SK-N-SH treated with all-trans-retinoic acid at 6 μM for 48 hours (cell line): ENCODE results near the gene GLI3.

Source experiments
- ATAC-seq: fragments of 200-7000 bp; cut with Tn5 transposase; 3 replicates; pipeline ENCODE4 v1.9.1; 2020; ENCODE audit warnings: mild to moderate bottlenecking, moderate library complexity
- ARNTL ChIP-seq: fragments of 450-650 bp; formaldehyde crosslinking; IDR thresholded peaks from 2 replicates; pipeline ENCODE4 v1.5.0; 2020; ENCODE audit warnings: low read depth, mild to moderate bottlenecking, moderate library complexity, borderline replicate concordance
- CREB5 ChIP-seq: fragments of 250-450 bp; sonication (Bioruptor Pico); IDR thresholded peaks from 2 replicates; pipeline ENCODE4 v1.5.1; 2020; ENCODE audit warnings: low read depth, mild to moderate bottlenecking, moderate library complexity
- CSDC2 ChIP-seq: fragments of 250-450 bp; sonication (Bioruptor Pico); IDR thresholded peaks from 2 replicates; pipeline ENCODE4 v1.5.0; 2020; ENCODE audit warnings: mild to moderate bottlenecking, moderate library complexity
- CSRNP3 ChIP-seq: fragments of 250-450 bp; sonication (Bioruptor Pico); IDR thresholded peaks from 2 replicates; pipeline ENCODE4 v1.5.1; 2021; ENCODE audit warnings: mild to moderate bottlenecking, moderate library complexity
- ESRRG ChIP-seq: fragments of 250-450 bp; sonication (Bioruptor Pico); IDR thresholded peaks from 2 replicates; pipeline ENCODE4 v1.6.1; 2021; ENCODE audit warnings: mild to moderate bottlenecking
- GLIS3 ChIP-seq: fragments of 250-450 bp; sonication (Bioruptor Pico); IDR thresholded peaks from 2 replicates; pipeline ENCODE4 v1.5.0; 2020; ENCODE audit warnings: mild to moderate bottlenecking, moderate library complexity
- ISL1 ChIP-seq: fragments of 250-450 bp; sonication (Bioruptor Pico); IDR thresholded peaks from 2 replicates; pipeline ENCODE4 v2.1.2; 2022; ENCODE audit warnings: mild to moderate bottlenecking, moderate library complexity
- OSR1 ChIP-seq: fragments of 250-450 bp; sonication (Bioruptor Pico); IDR thresholded peaks from 2 replicates; pipeline ENCODE4 v1.8.0; 2022; ENCODE audit warnings: moderate library complexity, mild to moderate bottlenecking, inconsistent platforms
- PATZ1 ChIP-seq: fragments of 250-450 bp; sonication (Bioruptor Pico); IDR thresholded peaks from 2 replicates; pipeline ENCODE4 v1.8.0; 2020; ENCODE audit warnings: mild to moderate bottlenecking, moderate library complexity, borderline replicate concordance
- POU6F1 ChIP-seq: fragments of 250-450 bp; sonication (Bioruptor Pico); IDR thresholded peaks from 2 replicates; pipeline ENCODE4 v1.8.0; 2021; ENCODE audit warnings: low read depth, mild to moderate bottlenecking, moderate library complexity, borderline replicate concordance
- PPARA ChIP-seq: fragments of 250-450 bp; sonication (Bioruptor Pico); IDR thresholded peaks from 2 replicates; pipeline ENCODE4 v1.5.0; 2020; ENCODE audit warnings: mild to moderate bottlenecking, borderline replicate concordance
- RARB ChIP-seq: fragments of 250-450 bp; sonication (Bioruptor Pico); IDR thresholded peaks from 2 replicates; pipeline ENCODE4 v1.8.0; 2021; ENCODE audit warnings: mild to moderate bottlenecking, moderate library complexity
- SNAI2 ChIP-seq: fragments of 250-450 bp; sonication (Bioruptor Pico); IDR thresholded peaks from 2 replicates; pipeline ENCODE4 v1.5.0; 2020; ENCODE audit warnings: mild to moderate bottlenecking, moderate library complexity
- TOX ChIP-seq: fragments of 250-450 bp; sonication (Bioruptor Pico); IDR thresholded peaks from 2 replicates; pipeline ENCODE4 v1.8.0; 2021; ENCODE audit warnings: mild to moderate bottlenecking, moderate library complexity, borderline replicate concordance
- ZC3H10 ChIP-seq: fragments of 250-450 bp; sonication (Bioruptor Pico); IDR thresholded peaks from 2 replicates; pipeline ENCODE4 v1.5.1; 2021; ENCODE audit warnings: mild to moderate bottlenecking, moderate library complexity
- ZFP3 ChIP-seq: fragments of 250-450 bp; sonication (Bioruptor Pico); IDR thresholded peaks from 2 replicates; pipeline ENCODE4 v1.5.0; 2020; ENCODE audit warnings: mild to moderate bottlenecking, moderate library complexity
- ZFP30 ChIP-seq: fragments of 450-650 bp; formaldehyde crosslinking; IDR thresholded peaks from 2 replicates; pipeline ENCODE4 v1.5.0; 2022; ENCODE audit warnings: mild to moderate bottlenecking, moderate library complexity
- ZNF565 ChIP-seq: fragments of 450-650 bp; formaldehyde crosslinking; conservative IDR thresholded peaks from 2 replicates; pipeline ENCODE4 v1.5.0; 2020; ENCODE audit warnings: low read depth, mild to moderate bottlenecking, moderate library complexity
- ZNF70 ChIP-seq: fragments of 450-650 bp; formaldehyde crosslinking; IDR thresholded peaks from 2 replicates; pipeline ENCODE4 v1.5.0; 2020; ENCODE audit warnings: mild to moderate bottlenecking, moderate library complexity
- ZNF8 ChIP-seq: fragments of 450-650 bp; formaldehyde crosslinking; IDR thresholded peaks from 2 replicates; pipeline ENCODE4 v1.5.0; 2020; ENCODE audit warnings: mild to moderate bottlenecking, moderate library complexity

GLI3 gene

GRCh38 chr7:42075418-42075817 is 161.6 kb downstream of the GLI3 start:
- ATAC-seq, result no peak

GRCh38 chr7:42074076-42074475 is 162.9 kb downstream of the GLI3 start:
- ATAC-seq, result no peak
- TF ChIP-seq SNAI2 (no peak), ZC3H10 (no peak), ARNTL (CRISPR knock-in tag) (no peak), ESRRG (no peak), TOX (CRISPR knock-in tag) (no peak), CSRNP3 (CRISPR knock-in tag) (no peak), OSR1 (no peak)

More at GRCh38 chr7:42075418-42075817, 161.6 kb downstream of the GLI3 start:
- no peak for TF ChIP-seq ARNTL (CRISPR knock-in tag)
- TF ChIP-seq PPARA (CRISPR knock-in tag), result no peak
- no peak for TF ChIP-seq POU6F1 (CRISPR knock-in tag)
- no peak for TF ChIP-seq ZNF70 (CRISPR knock-in tag)
- no peak for TF ChIP-seq TOX (CRISPR knock-in tag)
- TF ChIP-seq ZC3H10, result no peak
- TF ChIP-seq ESRRG, result no peak
- no peak for TF ChIP-seq ZNF565 (CRISPR knock-in tag)
- no peak for TF ChIP-seq ZNF8 (CRISPR knock-in tag)
- no peak for TF ChIP-seq OSR1
- no peak for TF ChIP-seq CSDC2
- no peak for TF ChIP-seq RARB (CRISPR knock-in tag)
- no peak for TF ChIP-seq ZFP30 (CRISPR knock-in tag)
- no peak for TF ChIP-seq SNAI2
- TF ChIP-seq ZFP3 (CRISPR knock-in tag), result no peak
- TF ChIP-seq, all 23 proteins: peak for 0

- no peak for TF ChIP-seq OSR1
- TF ChIP-seq CREB5 (CRISPR knock-in tag), result no peak
- no peak for TF ChIP-seq ZFP3 (CRISPR knock-in tag)
- TF ChIP-seq CSDC2, result no peak
- no peak for TF ChIP-seq ISL1 (CRISPR knock-in tag)
- no peak for TF ChIP-seq POU6F1 (CRISPR knock-in tag)
- peak; percentile 58; the same call in 1 of the 3 replicates for ATAC-seq
Measured at GRCh38 chr7:42071372-42072261, 165.4 kb downstream of the GLI3 start.

- TF ChIP-seq ESRRG, result no peak
- TF ChIP-seq GLIS3, result no peak
- TF ChIP-seq ZNF8 (CRISPR knock-in tag), result no peak
- TF ChIP-seq ZNF70 (CRISPR knock-in tag), result no peak
- ATAC-seq, result no peak
Measured at GRCh38 chr7:42070068-42070467, 166.9 kb downstream of the GLI3 start.

GRCh38 chr7:42069590-42069989 is 167.4 kb downstream of the GLI3 start:
- no peak for ATAC-seq
- TF ChIP-seq CSDC2 (no peak), ZFP3 (CRISPR knock-in tag) (no peak), RARB (CRISPR knock-in tag) (no peak), ZNF70 (CRISPR knock-in tag) (no peak), PATZ1 (CRISPR knock-in tag) (no peak), ZFP30 (CRISPR knock-in tag) (no peak), ZNF8 (CRISPR knock-in tag) (no peak), CREB5 (CRISPR knock-in tag) (no peak), OSR1 (no peak), SNAI2 (no peak)
